ENCODE data around the gene KCNIP1. TPM values are rescaled to one million over a fixed set of nuclear protein-coding genes. Genes with fewer than 3 reads are reported as not detected.

The KCNIP1 gene
- total RNA-seq, 1 donor from 2014 or later: 5.3 TPM

- H3K27ac Mint-ChIP-seq: peak overlapping the region; percentile 53
- DNase-seq (ENCODE audit: extremely low spot score, unreplicated experiment): no peak
- H3K4me1 Mint-ChIP-seq (ENCODE audit: unreplicated experiment): peaks cover 43% of the 10 kb centered on the region
- no peaks in the 10 kb centered on the region for H3K9me3 Mint-ChIP-seq
- H3K4me3 Mint-ChIP-seq: peak overlapping the region; percentile 11
- peaks cover 40% of the 10 kb centered on the region for H3K27me3 Mint-ChIP-seq
- TF ChIP-seq, protein P1, sequence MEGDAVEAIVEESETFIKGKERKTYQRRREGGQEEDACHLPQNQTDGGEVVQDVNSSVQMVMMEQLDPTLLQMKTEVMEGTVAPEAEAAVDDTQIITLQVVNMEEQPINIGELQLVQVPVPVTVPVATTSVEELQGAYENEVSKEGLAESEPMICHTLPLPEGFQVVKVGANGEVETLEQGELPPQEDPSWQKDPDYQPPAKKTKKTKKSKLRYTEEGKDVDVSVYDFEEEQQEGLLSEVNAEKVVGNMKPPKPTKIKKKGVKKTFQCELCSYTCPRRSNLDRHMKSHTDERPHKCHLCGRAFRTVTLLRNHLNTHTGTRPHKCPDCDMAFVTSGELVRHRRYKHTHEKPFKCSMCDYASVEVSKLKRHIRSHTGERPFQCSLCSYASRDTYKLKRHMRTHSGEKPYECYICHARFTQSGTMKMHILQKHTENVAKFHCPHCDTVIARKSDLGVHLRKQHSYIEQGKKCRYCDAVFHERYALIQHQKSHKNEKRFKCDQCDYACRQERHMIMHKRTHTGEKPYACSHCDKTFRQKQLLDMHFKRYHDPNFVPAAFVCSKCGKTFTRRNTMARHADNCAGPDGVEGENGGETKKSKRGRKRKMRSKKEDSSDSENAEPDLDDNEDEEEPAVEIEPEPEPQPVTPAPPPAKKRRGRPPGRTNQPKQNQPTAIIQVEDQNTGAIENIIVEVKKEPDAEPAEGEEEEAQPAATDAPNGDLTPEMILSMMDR (conservative IDR thresholded peaks at IDR 0.05): no peak
- H3K36me3 Mint-ChIP-seq: no peaks in the 10 kb centered on the region
These were observed 32.7 kb downstream of the KCNIP1 start for GRCh38 chr5:170536525-170536924.

DNA sequence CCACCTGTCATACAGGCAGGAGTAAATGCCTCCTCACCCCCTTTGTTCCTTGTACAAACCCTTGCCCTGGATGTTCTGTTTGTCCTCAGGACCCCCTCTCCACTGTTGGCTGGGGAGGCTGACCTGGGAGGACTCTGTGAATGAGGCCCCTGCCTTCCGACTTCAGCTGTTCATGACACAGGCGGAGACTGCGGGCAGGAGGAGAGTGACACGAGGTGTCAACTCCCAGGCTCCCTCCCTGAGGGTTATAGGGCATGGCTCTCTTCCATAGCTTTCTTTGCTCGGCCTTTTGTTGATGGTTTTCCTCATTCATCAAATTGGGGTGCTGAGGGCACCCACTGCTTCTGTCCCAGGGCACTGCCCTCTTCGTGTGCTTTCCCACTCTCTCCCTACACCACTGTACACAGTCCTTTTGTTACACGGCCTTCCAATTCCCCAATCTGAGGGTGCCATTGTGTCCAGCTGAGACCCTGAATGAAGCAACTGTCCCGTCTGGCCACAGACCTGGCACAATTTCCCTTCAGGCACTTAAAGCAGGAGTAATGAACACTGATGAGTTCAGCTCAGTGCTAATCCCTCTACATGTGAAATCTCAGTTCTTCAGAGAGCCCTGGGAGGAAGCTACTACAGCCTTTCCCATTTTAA is 33.8 kb downstream of the KCNIP1 start:
- H3K27me3 Mint-ChIP-seq: peaks cover 31% of the 10 kb centered on the region
- TF ChIP-seq, protein P1 (conservative IDR thresholded peaks at IDR 0.05): no peak
- DNase-seq (ENCODE audit: extremely low spot score, unreplicated experiment): no peak
- H3K4me1 Mint-ChIP-seq (ENCODE audit: unreplicated experiment): peaks cover 40% of the 10 kb centered on the region
- no peaks in the 10 kb centered on the region for H3K9me3 Mint-ChIP-seq
- H3K27ac Mint-ChIP-seq: no peak overlapping the region
- no peak overlapping the region for H3K4me3 Mint-ChIP-seq
- H3K36me3 Mint-ChIP-seq: no peaks in the 10 kb centered on the region

GRCh38 chr5:170538096-170538465 is 34.3 kb downstream of the KCNIP1 start:
- TF ChIP-seq, protein P1 (conservative IDR thresholded peaks at IDR 0.05): no peak
- no peak overlapping the region for H3K27ac Mint-ChIP-seq
- H3K9me3 Mint-ChIP-seq: no peaks in the 10 kb centered on the region
- H3K4me3 Mint-ChIP-seq: no peak overlapping the region
- DNase-seq (ENCODE audit: extremely low spot score, unreplicated experiment): no peak
- peaks cover 26% of the 10 kb centered on the region for H3K27me3 Mint-ChIP-seq
- H3K36me3 Mint-ChIP-seq: no peaks in the 10 kb centered on the region
- H3K4me1 Mint-ChIP-seq (ENCODE audit: unreplicated experiment): peaks cover 40% of the 10 kb centered on the region

GRCh38 chr5:170538696-170539586 is 35.1 kb downstream of the KCNIP1 start:
- H3K27ac Mint-ChIP-seq: no peak overlapping the region
- TF ChIP-seq, protein P1 (conservative IDR thresholded peaks at IDR 0.05): no peak
- DNase-seq (ENCODE audit: extremely low spot score, unreplicated experiment): no peak

GRCh38 chr5:170540271-170540670 is 36.5 kb downstream of the KCNIP1 start:
- H3K4me3 Mint-ChIP-seq: no peak overlapping the region
- no peak for DNase-seq (ENCODE audit: extremely low spot score, unreplicated experiment)
- no peak overlapping the region for H3K27ac Mint-ChIP-seq
- no peaks in the 10 kb centered on the region for H3K36me3 Mint-ChIP-seq
- H3K9me3 Mint-ChIP-seq: peaks cover 6% of the 10 kb centered on the region
- TF ChIP-seq, protein P1 (conservative IDR thresholded peaks at IDR 0.05): no peak
- H3K27me3 Mint-ChIP-seq: peaks cover 18% of the 10 kb centered on the region
- H3K4me1 Mint-ChIP-seq (ENCODE audit: unreplicated experiment): peaks cover 33% of the 10 kb centered on the region

More at GRCh38 chr5:170538696-170539586, 35.1 kb downstream of the KCNIP1 start:
- Mint-ChIP-seq H3K9me3 (no peaks in the 10 kb centered on the region), H3K36me3 (no peaks in the 10 kb centered on the region), H3K4me1 (ENCODE audit: unreplicated experiment) (peaks cover 37% of the 10 kb centered on the region), H3K27me3 (peaks cover 22% of the 10 kb centered on the region), H3K4me3 (no peak overlapping the region)

All from type B pancreatic cell (in vitro differentiated cells).